ENCODE results near the gene MEAF6.
"Not testable (repeated sequence)": the region's sequence is repeated elsewhere in the genome, so short reads cannot be mapped to it uniquely, and the experiment has no call there.

DNA sequence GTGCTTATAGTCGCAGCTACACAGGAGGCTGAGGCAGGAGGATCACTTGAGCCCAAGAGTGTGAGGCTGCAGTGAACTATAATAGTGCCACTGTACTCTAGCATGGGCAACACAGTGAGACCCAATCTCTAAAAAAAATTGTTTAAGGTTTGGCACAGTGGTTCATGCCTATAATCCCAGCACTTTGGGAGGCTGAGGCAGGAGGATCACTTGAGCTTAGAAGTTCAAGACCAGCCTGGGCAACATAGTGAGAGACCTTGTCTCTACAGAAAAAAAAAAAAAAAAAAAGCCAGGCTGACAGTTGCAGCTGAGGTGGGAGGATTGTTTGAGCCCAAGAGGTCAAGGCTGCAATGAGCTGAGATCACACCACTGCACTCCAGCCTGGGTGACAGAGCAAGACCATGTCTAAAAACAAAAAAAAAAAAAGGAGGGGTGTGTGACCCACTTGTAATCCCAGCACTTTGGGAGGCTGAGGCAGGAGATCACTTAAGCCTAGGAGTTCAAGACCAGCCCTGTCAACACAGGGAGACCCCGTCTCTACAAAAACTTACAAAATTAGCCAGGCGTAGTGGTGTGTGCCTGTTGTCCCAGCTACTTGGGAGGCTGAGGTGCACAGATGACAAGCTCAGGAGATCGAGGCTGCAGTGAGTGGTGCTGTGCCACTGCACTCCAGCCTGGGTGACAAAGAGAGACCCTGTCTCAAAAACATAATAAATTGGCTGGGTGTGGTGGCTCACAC is 18.0 kb upstream of the MEAF6 start:
- TF ChIP-seq, protein P1, sequence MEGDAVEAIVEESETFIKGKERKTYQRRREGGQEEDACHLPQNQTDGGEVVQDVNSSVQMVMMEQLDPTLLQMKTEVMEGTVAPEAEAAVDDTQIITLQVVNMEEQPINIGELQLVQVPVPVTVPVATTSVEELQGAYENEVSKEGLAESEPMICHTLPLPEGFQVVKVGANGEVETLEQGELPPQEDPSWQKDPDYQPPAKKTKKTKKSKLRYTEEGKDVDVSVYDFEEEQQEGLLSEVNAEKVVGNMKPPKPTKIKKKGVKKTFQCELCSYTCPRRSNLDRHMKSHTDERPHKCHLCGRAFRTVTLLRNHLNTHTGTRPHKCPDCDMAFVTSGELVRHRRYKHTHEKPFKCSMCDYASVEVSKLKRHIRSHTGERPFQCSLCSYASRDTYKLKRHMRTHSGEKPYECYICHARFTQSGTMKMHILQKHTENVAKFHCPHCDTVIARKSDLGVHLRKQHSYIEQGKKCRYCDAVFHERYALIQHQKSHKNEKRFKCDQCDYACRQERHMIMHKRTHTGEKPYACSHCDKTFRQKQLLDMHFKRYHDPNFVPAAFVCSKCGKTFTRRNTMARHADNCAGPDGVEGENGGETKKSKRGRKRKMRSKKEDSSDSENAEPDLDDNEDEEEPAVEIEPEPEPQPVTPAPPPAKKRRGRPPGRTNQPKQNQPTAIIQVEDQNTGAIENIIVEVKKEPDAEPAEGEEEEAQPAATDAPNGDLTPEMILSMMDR (IDR thresholded peaks at IDR 0.05): not testable (repeated sequence)
- TF ChIP-seq EZH2, EZH2phosphoT487 (IDR thresholded peaks at IDR 0.05): not testable (repeated sequence)
